GM23338 (cell line): ENCODE results near the gene SRRM2. TPM values are rescaled to one million over a fixed set of nuclear protein-coding genes. Genes with fewer than 3 reads are reported as not detected.

Experiments used
- ATAC-seq: fragments of 200-7000 bp; cut with Tn5 transposase; 3 replicates; pipeline ENCODE4 v1.9.1; 2020
- DNase-seq: peaks from one replicate; pipeline ENCODE4 v3.0.0-alpha.2; 2015; ENCODE audit warnings: low spot score
- H2AFZ ChIP-seq: fragments of 200-600 bp; sonication (generic); 2 replicates; pipeline ENCODE4 v1.8.0; 2016; ENCODE audit warnings: antibody characterized with exemption, mild to moderate bottlenecking, moderate library complexity
- H3F3A ChIP-seq: fragments of 200-600 bp; sonication (generic); replicated peaks from 2 replicates; pipeline ENCODE4 v1.8.0; 2017; ENCODE audit warnings: antibody characterized with exemption, mixed run types, low read depth
- H3K27ac ChIP-seq: fragments of 200-600 bp; sonication (generic); 2 replicates; pipeline ENCODE4 v1.6.1; 2016; ENCODE audit warnings: low read depth
- H3K27me3 ChIP-seq: fragments of 200-600 bp; sonication (generic); 2 replicates; pipeline ENCODE4 v1.8.0; 2016; ENCODE audit warnings: mild to moderate bottlenecking, mixed run types, moderate library complexity; ENCODE audit not compliant: insufficient read depth
- H3K36me3 ChIP-seq: fragments of 200-600 bp; sonication (generic); 2 replicates; pipeline ENCODE4 v1.8.0; 2016; ENCODE audit warnings: mild to moderate bottlenecking; ENCODE audit not compliant: insufficient read depth
- H3K4me1 ChIP-seq: fragments of 200-600 bp; sonication (generic); 2 replicates; pipeline ENCODE4 v1.8.0; 2016; ENCODE audit warnings: mild to moderate bottlenecking, moderate library complexity; ENCODE audit not compliant: insufficient read depth
- H3K4me2 ChIP-seq: fragments of 200-600 bp; sonication (generic); 2 replicates; pipeline ENCODE4 v1.7.1; 2017; ENCODE audit warnings: mixed run types
- H3K4me3 ChIP-seq: fragments of 200-600 bp; sonication (generic); 2 replicates; pipeline ENCODE4 v1.6.1; 2016; ENCODE audit warnings: mixed run types
- H3K79me2 ChIP-seq: fragments of 200-600 bp; sonication (generic); replicated peaks from 2 replicates; pipeline ENCODE4 v1.8.0; 2017; ENCODE audit warnings: mild to moderate bottlenecking; ENCODE audit not compliant: insufficient read depth
- H3K9me2 ChIP-seq: fragments of 200-600 bp; sonication (generic); 2 replicates; pipeline ENCODE4 v1.8.0; 2017; ENCODE audit not compliant: insufficient read depth
- H4K20me1 ChIP-seq: fragments of 200-600 bp; sonication (generic); replicated peaks from 2 replicates; pipeline ENCODE4 v1.8.0; 2017; ENCODE audit warnings: mild to moderate bottlenecking; ENCODE audit not compliant: insufficient read depth
- H3K27ac Mint-ChIP-seq: 2 replicates; pipeline ENCODE4 v1.8.0; 2020; ENCODE audit warnings: inconsistent platforms, mild to moderate bottlenecking, moderate library complexity, mixed read lengths
- H3K27me3 Mint-ChIP-seq: 3 replicates; pipeline ENCODE4 v1.8.0; 2022; ENCODE audit warnings: low read depth, mild to moderate bottlenecking, moderate library complexity, mixed read lengths, inconsistent platforms; ENCODE audit not compliant: insufficient read depth, poor library complexity
- H3K36me3 Mint-ChIP-seq: 3 replicates; pipeline ENCODE4 v1.8.0; 2021; ENCODE audit warnings: low read depth, mild to moderate bottlenecking, inconsistent platforms, moderate library complexity, mixed read lengths
- H3K4me1 Mint-ChIP-seq: 3 replicates; pipeline ENCODE4 v1.8.0; 2020; ENCODE audit warnings: mild to moderate bottlenecking, inconsistent platforms, mixed read lengths
- H3K4me3 Mint-ChIP-seq: 3 replicates; pipeline ENCODE4 v1.8.0; 2021; ENCODE audit warnings: moderate library complexity, mild to moderate bottlenecking, inconsistent platforms, mixed read lengths
- H3K9me3 Mint-ChIP-seq: 3 replicates; pipeline ENCODE4 v1.8.0; 2020; ENCODE audit warnings: moderate library complexity, mild to moderate bottlenecking, inconsistent platforms, mixed read lengths
- CREB1 ChIP-seq: fragments of 250-450 bp; sonication (Bioruptor Pico); IDR thresholded peaks from 2 replicates; pipeline ENCODE4 v1.5.0; 2020; ENCODE audit warnings: low read depth, mild to moderate bottlenecking, moderate library complexity
- CTCF ChIP-seq, 2 experiments: fragments of 200-600 bp in 1 of 2; sonication (generic) in 1 of 2; conservative IDR thresholded peaks; 2 replicates each; pipeline versions ENCODE4 v1.5.1 to v1.6.1; 2016 to 2017; ENCODE audit warnings: antibody characterized with exemption in 2 of 2, low read depth in 2 of 2, mild to moderate bottlenecking in 2 of 2, moderate library complexity in 1 of 2
- ETS1 ChIP-seq: IDR thresholded peaks from 2 replicates; pipeline ENCODE4 v1.6.1; 2016; ENCODE audit warnings: antibody characterized with exemption
- EZH2 ChIP-seq: fragments of 200-600 bp; sonication (generic); IDR thresholded peaks from one replicate; pipeline ENCODE4 v1.8.0; 2017; ENCODE audit warnings: antibody characterized with exemption, mild to moderate bottlenecking, low read depth; ENCODE audit not compliant: unreplicated experiment
- EZH2phosphoT487 ChIP-seq: fragments of 200-600 bp; sonication (generic); IDR thresholded peaks from one replicate; pipeline ENCODE4 v1.8.1; 2018; ENCODE audit warnings: antibody characterized with exemption; ENCODE audit not compliant: unreplicated experiment
- JUNB ChIP-seq: IDR thresholded peaks from one replicate; pipeline ENCODE4 v1.6.1; 2016; ENCODE audit warnings: antibody characterized with exemption; ENCODE audit not compliant: unreplicated experiment
- NANOG ChIP-seq: IDR thresholded peaks from 2 replicates; pipeline ENCODE4 v1.6.1; 2016; ENCODE audit warnings: antibody characterized with exemption, borderline replicate concordance
- POLR2AphosphoS5 ChIP-seq: IDR thresholded peaks from 2 replicates; pipeline ENCODE4 v1.6.1; 2016; ENCODE audit warnings: antibody characterized with exemption, low read depth
- REST ChIP-seq: IDR thresholded peaks from one replicate; pipeline ENCODE4 v1.6.1; 2018; ENCODE audit warnings: antibody characterized with exemption; ENCODE audit not compliant: unreplicated experiment
- STAT1 ChIP-seq: IDR thresholded peaks from one replicate; pipeline ENCODE4 v1.6.1; 2016; ENCODE audit warnings: antibody characterized with exemption; ENCODE audit not compliant: unreplicated experiment
- ZNF114 ChIP-seq: fragments of 250-450 bp; sonication (Bioruptor Pico); IDR thresholded peaks from 2 replicates; pipeline ENCODE4 v1.5.0; 2020; ENCODE audit warnings: mild to moderate bottlenecking, moderate library complexity
- ZNF331 ChIP-seq: fragments of 250-450 bp; sonication (Bioruptor Pico); IDR thresholded peaks from 2 replicates; pipeline ENCODE4 v1.5.0; 2020; ENCODE audit warnings: low read depth, mild to moderate bottlenecking, moderate library complexity
- ZNF462 ChIP-seq: fragments of 250-450 bp; sonication (Bioruptor Pico); IDR thresholded peaks from 2 replicates; pipeline ENCODE4 v1.5.0; 2020; ENCODE audit warnings: mild to moderate bottlenecking, moderate library complexity
- polyA plus RNA-seq: library from polyadenylated mRNA; unstranded; fragments of >200 nt; fragmentation: Nextera tagmentation; extraction: Ambion mirVana; gene quantifications from 2 replicates; pipeline ENCODE4 v1.2.1, GENCODE V29; 2016
- total RNA-seq: library from RNA; depleted of rRNA; stranded (reverse); fragments of >200 nt; shearing (Covaris generic); gene quantifications from 2 replicates; pipeline ENCODE4 v1.2.3, GENCODE V29; 2014

The SRRM2 gene
- total and polyA plus RNA-seq, 2 experiments from 2014 or later = 308 to 893 TPM

- TF ChIP-seq POLR2AphosphoS5 = peak; percentile 29; the same call in 1 of the 2 replicates
- TF ChIP-seq NANOG = no peak
- no peak for TF ChIP-seq EZH2phosphoT487
- no peak for TF ChIP-seq ZNF462 (CRISPR knock-in tag)
- TF ChIP-seq STAT1 = no peak
- TF ChIP-seq EZH2 = no peak
- TF ChIP-seq ZNF331 (CRISPR knock-in tag) = no peak
- TF ChIP-seq REST = no peak
- peak in 1 of 2 experiments; percentile 77; a peak in 2 of 4 replicates for TF ChIP-seq CTCF (conservative IDR thresholded peaks at IDR 0.05; ENCODE audit: low read depth in 2 of 2)
- TF ChIP-seq CREB1 = peak; percentile 97
- TF ChIP-seq ZNF114 (CRISPR knock-in tag) = no peak
- TF ChIP-seq JUNB = no peak
- TF ChIP-seq ETS1 = no peak; the same call in 1 of the 2 replicates
- no peaks in the 10 kb centered on the region for H3K9me3 Mint-ChIP-seq
- peak overlapping the region; percentile 95 for H3K27ac ChIP-seq
- ATAC-seq (peak; percentile 85), DNase-seq (peak; percentile 97)
- H3K27ac Mint-ChIP-seq = peak overlapping the region; percentile 93
- H3K36me3 ChIP-seq = no peaks in the 10 kb centered on the region
- peaks cover 5% of the 10 kb centered on the region; the same call in 2 of the 3 replicates for H3K4me1 Mint-ChIP-seq
- H3K36me3 Mint-ChIP-seq = no peaks in the 10 kb centered on the region
- H3K4me2 ChIP-seq = peak overlapping the region; percentile 84
- H3K4me3 Mint-ChIP-seq = peak overlapping the region; percentile 83
- H3K27me3 ChIP-seq = no peaks in the 10 kb centered on the region
- H3F3A ChIP-seq = peaks cover 10% of the 10 kb centered on the region; the same call in 1 of the 2 replicates
- no peaks in the 10 kb centered on the region for H3K9me2 ChIP-seq
- H3K79me2 ChIP-seq = no peaks in the 10 kb centered on the region
- peak overlapping the region; percentile 95 for H2AFZ ChIP-seq
- H3K4me3 ChIP-seq = peak overlapping the region; percentile 78
- no peaks in the 10 kb centered on the region for H3K4me1 ChIP-seq
- H4K20me1 ChIP-seq = no peaks in the 10 kb centered on the region
- H3K27me3 Mint-ChIP-seq = peaks cover 6% of the 10 kb centered on the region
These were observed 31.5 kb upstream of the SRRM2 start for GRCh38 chr16:2720719-2721633.
